ENCODE results near the gene SS18L1.

The SS18L1 gene

DNA sequence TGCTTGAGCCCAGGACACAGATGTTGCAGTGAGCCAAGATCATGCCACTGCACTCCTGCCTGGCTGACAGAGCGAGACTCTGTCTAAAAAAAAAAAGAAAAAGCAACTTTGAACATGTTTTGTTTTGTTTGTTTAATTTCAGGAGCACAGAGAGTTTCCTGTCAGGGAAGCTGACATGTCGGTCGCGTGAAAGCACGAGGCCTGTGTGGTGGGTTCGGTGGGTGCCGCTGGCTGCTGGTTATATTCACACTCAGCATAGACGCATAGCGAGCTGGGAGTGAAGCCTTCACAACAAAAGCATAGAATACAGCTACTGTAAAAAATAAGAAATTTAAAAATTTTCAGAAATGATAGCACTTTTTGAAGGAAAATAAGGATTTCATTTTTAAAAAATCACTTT lies 53.7 kb downstream of the SS18L1 start:
- no peak for DNase-seq

DNA sequence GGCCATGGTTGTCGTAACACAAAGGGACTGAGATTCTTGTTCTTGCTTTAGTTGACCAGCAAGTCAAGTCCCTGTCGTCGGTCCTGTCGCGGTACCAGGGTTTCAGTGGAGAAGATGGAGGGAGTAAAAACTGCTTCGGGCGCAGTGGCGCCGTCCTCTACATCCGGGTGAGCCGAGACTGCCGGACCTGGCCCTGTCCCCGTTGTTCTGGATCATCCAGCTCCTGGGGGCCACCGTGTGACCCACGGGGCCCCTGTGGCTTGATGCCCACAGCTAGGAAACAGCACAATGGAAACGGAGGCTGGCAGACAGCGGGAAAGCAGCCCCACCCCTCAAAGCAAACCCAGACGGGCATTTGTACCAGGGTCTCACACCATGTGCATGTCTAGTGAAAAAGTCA lies 54.2 kb downstream of the SS18L1 start:
- no peak for DNase-seq

DNA sequence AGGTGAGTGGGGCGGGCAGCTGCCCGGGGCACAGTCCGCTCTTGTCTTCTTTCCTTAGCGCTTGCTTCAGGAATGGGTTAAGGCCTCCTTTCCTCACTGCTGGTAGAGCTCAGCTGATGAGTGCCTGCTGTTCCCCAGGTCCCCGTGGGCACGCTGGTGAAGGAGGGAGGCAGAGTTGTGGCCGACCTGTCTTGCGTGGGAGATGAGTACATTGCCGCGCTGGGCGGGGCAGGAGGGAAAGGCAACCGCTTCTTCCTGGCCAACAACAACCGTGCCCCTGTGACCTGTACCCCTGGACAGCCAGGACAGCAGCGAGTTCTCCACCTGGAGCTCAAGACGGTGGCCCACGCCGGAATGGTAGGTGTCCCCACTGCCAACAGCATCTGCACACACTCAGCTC lies 54.9 kb downstream of the SS18L1 start:
- DNase-seq, result no peak

DNA sequence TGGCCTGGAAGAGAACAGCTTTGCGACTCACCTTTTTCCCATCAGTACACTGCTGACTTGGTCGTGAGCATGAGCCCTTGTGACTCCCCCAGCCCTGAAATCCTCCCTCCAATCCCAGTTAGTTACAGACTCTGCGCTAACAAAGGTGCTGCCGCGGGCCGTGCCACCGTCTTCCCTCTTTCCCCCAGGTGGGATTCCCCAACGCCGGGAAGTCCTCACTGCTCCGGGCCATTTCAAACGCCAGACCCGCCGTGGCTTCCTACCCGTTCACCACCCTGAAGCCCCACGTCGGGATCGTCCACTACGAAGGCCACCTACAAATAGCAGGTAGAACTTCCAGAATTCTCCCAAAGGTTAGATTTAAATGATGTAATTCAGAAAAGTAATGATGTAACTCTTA lies 55.4 kb downstream of the SS18L1 start:
- DNase-seq, result no peak

DNA sequence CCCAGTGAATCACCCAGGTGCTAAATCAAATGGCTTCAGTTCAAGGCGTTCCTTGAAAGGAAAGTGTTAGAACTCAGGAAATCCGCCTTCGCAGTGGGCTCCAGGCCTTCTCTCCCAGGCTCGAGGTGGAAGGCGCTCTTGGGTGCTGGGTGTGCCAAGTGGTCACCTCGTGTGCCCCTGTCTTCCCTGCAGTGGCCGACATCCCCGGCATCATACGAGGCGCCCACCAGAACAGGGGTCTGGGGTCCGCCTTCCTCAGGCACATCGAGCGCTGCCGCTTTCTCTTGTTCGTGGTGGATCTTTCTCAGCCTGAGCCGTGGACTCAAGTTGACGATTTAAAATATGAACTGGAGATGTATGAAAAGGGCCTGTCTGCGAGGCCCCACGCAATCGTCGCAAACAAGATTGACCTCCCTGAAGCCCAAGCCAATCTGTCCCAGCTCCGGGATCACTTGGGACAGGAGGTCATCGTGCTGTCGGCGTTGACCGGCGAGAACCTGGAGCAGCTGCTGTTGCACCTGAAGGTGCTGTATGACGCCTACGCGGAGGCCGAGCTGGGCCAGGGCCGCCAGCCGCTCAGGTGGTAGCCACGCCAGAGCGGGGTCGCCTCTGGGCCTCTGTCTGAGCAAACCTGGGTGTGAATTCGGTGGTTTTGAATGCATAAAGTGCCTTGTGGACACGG lies 57.1 kb downstream of the SS18L1 start:
- DNase-seq, result no peak

DNA sequence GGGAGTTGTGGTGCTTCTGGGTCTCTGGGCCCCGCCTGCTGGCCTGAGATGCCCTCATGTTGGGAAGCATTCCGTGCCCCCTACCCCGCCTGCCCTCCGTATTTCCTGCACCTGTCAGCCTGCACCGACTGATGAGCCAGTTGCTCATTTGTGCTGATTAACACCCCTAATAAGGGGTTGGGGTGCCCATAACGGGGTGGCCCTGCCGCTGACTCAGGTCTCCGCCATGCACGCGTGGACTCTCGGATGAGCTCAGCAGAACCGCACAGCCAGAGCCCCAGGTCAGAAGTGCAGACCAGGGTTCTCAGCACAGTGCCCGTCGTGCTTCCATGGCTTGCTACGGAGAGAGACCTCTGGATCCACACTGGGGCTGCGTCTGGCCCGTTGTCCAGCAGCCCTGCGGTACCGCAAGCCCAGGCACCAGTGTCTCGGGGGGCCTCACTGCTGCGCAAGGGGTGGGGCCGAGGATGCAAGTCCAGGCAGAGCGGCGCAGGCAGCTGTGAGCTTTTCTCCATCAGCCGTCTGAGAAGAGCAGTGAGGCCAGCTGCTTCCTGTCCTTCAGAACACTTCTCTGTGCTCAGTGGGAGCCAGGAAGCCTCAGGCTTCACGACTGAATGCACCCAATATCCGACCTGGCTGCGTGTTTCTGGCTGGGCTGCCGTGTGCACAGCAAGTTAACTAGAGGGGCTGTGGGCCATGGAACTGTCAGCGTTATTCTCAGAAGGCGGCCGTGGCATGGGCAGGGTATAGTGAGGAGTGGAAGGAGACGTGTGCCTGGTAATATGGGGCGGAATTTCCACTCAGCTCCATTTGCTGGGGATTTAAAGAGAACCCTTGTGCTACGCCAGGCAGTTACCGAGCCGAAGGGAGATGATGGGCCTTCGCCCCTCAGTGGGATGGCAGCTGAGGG lies 57.9 kb downstream of the SS18L1 start:
- DNase-seq, result no peak

DNA sequence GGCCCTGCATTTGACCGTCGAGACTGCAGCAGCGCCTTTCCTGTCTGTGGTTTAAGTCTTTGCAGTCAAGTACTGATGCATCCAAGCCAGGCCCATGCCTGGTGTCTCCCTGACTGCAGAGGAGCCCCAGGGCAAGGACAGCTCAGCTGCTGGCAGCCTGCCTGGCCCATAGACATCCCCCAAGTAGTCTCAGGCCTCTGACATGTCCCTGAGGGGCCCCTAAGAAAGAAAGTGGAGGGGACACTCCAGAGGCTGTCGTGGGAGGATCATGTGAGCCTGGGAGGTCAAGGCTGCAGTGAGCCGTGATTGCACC lies 58.5 kb downstream of the SS18L1 start:
- no peak for DNase-seq

DNA sequence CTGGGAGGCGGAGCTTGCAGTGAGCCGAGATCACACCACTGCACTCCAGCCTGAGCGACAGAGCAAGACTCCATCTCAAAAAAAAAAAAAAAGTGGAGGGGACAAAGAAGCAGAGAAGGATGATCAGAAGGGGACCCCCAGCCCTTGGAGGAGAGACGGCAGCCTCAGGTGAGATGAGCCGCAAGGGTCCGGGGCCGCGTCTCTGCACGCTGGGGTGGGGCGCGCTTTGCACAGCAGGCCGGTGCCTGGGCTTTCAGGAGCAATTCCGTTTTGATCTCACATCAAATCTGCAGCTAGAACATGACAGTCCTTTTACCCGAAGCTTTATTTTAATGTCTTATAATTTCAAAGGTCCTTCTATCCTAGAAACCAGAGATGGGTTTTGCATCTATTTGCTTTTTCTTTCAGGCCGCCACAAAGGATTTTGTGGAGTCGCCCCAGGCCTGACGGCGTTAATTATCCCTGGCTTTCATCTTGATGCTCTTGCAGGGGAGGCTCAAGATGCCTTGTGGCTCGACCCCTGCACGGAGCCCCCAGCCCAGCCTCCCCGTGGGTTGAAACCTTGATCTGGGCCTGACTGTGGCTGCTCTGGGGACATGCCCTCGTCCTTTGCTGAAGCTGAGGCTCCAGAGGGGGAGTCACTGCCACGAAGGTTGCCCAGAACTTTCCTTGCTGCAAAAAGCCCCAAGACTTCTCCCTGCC lies 59.3 kb downstream of the SS18L1 start:
- no peak for DNase-seq

DNA sequence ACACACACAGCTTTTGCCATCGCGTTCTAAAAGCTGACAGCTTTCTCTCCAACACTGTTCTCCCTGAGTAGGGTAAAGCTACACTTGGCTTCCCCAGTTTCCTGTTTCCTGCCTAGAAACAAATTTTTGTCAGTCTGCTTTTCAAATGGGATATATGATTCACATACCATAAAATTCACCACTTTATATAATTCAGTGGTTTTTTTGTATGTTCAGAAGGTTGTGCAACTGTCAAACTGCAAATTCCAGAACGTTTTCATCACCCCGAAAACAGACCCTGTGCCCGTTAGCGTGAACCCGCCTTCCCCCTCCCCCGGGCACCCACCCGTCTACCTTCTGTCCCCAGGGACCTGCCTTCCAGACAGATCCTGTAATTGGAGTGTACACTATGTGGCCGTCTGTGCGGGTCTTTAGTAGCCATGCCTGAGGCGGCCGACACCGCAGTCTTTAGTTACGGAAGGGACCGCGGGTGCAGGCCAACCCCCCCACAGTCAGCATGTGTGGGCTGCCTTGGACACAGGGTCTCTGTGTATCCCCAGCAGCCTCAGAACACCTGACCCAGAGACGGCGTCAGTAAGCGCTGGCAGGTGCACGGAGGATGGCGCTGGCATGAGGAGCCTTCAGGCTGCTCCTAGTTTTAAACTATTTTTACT lies 59.9 kb downstream of the SS18L1 start:
- no peak for DNase-seq

DNA sequence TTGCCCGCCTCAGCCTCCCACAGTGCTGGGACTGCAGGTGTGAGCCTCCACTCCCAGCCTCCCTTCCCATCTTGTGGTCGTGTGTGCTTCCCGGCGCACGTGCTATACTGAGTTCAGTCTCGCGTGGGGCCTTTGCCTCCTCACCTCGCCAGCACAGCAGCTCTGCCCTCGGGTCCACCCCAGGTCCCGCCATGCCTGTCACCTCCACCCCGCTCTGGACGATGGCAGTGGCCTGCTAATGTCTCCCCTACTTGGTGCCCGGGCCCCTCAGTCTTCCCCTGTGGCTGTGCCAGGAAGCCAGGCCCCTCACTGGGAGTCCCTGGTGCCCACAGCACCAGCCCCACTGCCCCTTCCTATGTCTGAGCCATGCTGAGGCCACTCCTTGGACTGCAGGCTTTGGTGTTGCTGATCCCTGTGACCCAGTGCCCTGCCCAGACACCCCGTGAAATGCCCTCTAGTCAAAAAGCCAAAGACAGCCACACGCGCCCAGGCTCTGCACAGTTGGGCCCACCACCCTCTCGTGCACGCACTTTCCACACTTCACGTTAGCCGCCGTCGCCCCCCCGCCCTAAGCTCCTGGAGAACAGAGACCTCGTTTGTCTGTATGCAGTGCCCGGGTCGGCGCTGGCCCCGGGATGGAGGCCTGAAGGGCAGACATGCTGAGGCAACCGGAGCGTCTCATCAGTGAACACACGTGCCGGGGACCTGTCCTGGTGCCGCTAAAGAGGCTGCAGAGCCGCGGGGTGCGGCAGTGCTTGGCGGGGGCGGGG lies 62.2 kb downstream of the SS18L1 start:
- no peak for DNase-seq

DNA sequence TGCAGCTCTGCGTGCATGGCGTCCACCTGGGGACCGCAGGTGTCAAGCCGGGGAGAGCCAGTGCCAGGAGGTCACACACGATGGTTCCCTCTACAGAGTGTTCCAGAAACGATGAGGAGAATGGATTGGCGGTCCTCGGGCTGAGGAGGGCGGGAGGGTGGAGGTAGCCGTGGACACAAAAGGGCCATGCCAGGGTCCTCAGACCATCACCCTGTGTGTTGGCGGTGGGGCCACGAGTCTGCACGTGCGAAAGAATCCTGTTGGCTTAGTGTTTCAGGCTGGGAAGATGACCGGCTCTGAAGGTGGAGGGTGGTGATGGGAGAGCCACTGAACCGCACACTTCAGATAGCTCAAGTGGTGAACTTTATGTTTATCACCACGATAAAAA lies 62.8 kb downstream of the SS18L1 start:
- DNase-seq, result no peak

DNA sequence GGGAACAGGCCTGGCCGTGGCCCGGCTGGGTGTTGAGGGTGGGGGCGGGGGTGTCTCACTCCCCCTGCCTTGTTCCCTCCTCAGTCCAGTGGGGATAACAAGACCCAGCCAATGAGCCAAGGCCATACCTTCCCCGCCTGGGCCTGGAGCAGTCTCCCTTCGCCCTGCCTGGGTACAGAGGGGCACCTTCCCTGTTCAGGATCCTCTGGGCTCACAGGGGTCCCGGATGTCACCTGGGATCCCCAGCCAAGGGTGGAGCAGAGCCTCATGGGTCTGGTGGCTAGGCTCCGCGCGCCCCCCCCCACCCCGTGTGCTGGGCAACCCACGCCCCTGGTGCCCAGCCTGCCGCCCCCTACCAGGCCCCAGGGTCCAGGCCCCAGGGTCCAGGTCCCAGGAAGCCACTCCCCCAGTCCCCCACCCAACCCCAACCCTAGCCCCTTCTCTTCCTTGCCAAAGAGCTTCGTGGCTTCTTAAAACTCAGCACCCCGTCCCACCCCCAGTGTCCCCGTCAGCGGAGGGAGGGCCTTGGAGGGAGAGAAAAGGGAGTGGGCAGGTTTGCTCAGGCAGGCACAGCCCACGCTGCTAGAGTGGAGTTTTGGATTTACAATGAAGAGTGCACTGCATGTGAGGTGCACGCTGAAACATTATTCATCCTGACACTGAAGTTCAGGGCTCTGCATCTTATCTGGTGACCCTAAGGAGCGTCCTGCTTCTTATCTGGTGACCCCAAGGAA lies 64.7 kb downstream of the SS18L1 start:
- no peak for DNase-seq

DNA sequence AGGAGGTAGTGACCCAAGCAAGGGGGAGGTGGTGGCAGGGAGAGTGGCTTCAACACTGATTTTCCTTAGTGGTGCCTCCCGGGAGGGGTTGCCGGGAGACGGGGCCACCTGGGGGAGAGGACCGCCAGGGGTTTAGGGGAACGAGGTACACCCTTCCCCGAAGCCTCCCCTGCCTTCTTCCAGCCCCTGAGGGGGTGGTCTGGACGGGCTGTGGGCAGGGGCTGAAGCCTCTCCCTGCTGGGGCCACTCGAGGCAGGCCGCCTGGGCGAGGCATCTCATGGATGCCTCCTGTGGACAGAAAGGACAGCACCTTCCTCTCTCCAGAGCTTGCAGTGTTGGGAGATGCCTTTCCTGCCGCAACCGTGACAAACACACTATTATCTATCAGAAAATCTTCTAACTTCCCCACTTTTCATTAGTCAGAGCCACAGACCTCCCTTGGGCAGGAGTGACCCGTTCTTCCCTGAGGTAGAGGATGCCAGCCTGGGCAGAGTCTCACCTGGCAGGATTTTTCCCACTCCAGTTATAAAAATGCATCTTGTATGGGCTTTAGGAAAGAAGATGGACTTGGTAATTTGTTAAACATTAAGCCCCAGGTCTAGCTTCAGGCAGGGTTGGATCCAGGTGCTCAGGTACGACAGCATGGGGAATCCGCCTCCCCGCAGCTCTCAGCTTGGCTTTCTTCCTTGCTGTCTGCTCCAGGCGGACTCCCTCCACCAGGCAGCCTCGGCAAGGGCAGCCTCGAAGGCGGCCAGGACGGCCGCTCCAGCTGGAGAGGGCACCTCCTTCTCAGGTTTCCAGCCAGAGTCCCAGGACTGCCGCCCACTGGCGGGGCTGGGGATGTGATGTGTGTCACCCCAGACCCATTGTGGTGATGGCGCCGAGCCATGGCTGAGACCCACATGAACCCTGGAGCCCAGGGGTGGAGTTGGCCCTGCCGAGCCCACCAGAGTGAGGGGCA lies 65.5 kb downstream of the SS18L1 start:
- DNase-seq, result no peak

DNA sequence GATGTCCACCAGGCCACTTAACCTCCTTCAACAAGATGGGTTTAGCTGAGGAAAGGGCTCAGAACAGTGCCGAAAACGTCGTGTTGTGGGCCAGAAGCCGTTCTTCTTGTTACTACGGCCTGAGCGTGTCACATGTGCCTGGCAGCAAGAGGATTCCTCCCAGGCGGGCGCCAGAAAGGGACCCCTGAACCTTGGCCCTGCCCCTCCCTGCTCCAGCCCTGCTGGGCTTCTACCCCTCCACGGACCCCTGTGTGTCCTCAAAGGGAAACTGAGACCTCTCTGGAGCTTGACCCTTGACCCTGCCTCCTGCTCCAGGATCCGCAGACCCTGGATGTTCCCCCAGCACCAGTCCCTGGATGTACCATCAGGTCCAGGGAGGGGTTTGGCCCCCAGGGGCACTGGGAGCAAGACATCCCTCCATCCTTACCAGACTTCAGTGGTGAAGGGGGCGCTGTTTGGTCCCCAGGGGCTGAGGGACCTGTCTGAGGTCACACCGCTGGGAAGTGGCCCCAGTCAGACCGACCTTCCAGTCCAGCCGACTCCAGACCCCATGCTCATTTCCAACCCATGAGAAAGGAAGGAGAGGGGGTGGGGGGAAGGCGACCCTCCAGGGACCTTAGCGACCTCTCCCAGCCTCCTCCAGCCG lies 66.4 kb downstream of the SS18L1 start:
- no peak for DNase-seq

DNA sequence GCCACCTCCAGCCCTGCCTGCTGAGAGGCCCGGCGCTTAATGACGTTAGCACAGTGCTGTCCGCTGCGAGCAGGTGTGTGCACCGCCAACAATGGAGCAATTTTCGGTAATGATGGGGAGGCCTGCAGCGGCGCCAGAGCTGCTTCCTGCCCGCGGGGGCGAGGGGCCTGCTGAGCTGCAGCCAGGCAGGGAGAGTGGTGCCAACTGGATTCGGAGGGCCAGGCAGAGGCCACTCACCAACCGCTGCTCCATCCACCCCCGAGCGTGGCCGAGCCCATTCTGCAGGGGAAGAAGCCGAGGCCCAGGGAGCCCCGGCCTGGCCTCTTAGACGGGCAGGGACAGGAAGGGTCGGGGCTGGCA lies 66.9 kb downstream of the SS18L1 start:
- no peak for DNase-seq

DNA sequence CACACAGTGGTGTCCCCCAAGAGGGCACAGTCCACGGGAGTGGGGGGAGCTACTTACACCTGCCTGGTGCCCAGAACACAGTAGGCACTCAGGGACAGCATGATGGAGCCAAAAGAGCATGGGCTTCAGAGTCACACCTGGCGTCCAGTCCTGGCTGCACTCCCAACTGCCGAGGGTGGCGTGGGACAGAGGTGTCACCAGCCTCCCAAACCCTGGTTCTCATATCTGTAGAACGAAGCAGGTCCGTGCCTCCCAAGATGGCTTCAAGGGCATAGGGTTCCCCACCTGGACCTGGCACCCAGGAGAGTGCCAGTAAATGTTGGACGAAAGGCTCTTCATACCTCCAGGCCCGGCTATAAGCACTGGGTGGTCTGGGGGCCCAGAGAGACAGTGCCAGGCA lies 67.6 kb downstream of the SS18L1 start:
- DNase-seq, result no peak

DNA sequence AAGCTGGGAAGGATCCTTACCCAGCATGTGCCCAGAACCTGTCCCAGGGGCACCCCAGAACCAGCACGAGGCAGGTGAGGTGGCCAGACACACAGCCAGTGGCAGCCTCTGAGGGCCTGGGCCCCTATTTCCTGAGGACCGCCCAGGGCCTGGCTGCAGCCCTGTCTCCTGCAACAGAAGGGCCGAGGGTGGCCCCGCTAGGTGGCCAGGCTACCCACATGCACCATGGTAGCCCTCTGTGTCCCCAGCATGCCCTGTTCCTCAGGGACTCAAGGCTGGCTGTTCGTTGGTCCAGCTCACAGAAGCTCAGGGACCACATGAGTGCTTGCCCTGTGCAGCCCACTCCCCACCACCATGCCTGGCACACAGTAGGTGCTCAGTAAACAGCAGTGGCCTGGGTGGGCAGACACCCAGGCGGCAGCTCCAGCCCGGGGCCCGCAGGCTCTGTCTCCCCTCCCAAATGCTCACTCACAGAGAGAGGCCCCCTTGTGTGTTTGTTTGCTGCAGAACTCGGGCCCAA lies 68.3 kb downstream of the SS18L1 start:
- DNase-seq, result no peak

DNA sequence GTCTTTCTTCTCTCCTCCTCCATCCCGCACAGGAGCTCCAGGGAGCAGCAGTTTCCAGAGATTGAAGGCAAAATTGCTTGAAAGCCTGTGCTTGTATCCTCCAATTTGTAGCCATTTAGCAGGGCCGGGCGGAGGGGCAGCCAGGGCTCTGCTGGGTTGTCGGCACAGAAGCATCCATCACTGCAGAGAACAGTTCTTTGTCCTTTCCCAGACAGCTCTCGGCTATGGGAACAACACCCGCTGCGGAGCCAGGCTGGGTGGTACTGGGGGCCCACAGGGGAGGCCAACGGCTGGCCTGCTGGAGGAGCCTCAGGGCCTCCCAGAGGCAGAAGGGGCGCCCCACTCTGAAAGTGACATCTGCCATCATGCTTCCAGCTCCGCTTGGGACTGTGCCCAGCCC lies 68.7 kb downstream of the SS18L1 start:
- DNase-seq, result no peak

DNA sequence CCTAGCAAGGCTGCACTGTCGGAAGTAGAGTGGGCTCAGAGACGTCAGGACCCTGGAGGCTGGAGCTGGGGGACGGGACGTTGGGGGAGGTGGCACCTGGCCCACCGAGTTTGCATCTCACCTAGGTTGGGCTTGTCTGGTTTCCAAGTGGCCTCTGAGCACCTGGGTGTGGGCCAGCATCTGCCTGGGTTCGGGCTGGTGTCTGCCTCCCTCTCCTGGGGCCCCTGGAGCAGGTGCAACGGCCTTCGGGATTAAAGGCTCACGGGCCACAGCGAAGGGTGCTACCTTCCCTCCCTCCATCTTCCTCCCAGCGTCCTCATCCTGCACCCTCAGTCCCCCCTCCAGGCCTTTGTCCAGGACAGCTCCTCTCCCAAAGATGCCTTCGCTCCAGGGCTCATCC lies 70.5 kb downstream of the SS18L1 start:
- no peak for DNase-seq
